Left ventricle myocardium inferior (tissue), 1 donor: ENCODE results near the gene WDCP. TPM values are rescaled to one million over a fixed set of nuclear protein-coding genes. Genes with fewer than 3 reads are reported as not detected.
A peak's percentile ranks its signal among the peaks of the same experiment; 100 is the strongest.
"Not testable (repeated sequence)": the region's sequence is repeated elsewhere in the genome, so short reads cannot be mapped to it uniquely, and the experiment has no call there.

Experiments
- DNase-seq: peaks from one replicate; pipeline ENCODE4 v3.0.0-alpha.2; 2020
- H3K27ac ChIP-seq: fragments of 200-600 bp; replicated peaks from 2 replicates; pipeline ENCODE4 v1.8.0; 2021
- H3K27me3 ChIP-seq: fragments of 200-600 bp; 2 replicates; pipeline ENCODE4 v1.8.0; 2021; ENCODE audit warnings: low read depth
- H3K36me3 ChIP-seq: fragments of 200-600 bp; 2 replicates; pipeline ENCODE4 v1.8.0; 2021
- H3K4me1 ChIP-seq: fragments of 200-600 bp; 2 replicates; pipeline ENCODE4 v1.8.0; 2021
- H3K4me3 ChIP-seq: fragments of 200-600 bp; 2 replicates; pipeline ENCODE4 v1.8.0; 2021; ENCODE audit warnings: mild to moderate bottlenecking, moderate library complexity
- H3K9me3 ChIP-seq: fragments of 200-600 bp; replicated peaks from 2 replicates; pipeline ENCODE4 v1.8.0; 2021
- CTCF ChIP-seq: fragments of 200-600 bp; IDR thresholded peaks from 2 replicates; pipeline ENCODE4 v1.8.0; 2021; ENCODE audit warnings: antibody characterized with exemption, mild to moderate bottlenecking, borderline replicate concordance
- intact Hi-C: fragments of 100-400 bp; cut with micrococcal nuclease; formaldehyde crosslinking; loops from one replicate; pipeline ENCODE4 v1.11.0; 2022
- long read RNA-seq: library from polyadenylated mRNA; unstranded; transcript quantifications from one replicate; pipeline ENCODE4 v2.0.0, GENCODE V29; 2021
- total RNA-seq: library from RNA; stranded (reverse); fragmentation: NEBNext Ultra II Directional; extraction: Animal tissue kit (Norgen Biotek cat#: 25700); gene quantifications from one replicate; pipeline ENCODE4 v1.2.1, GENCODE V29; 2021
- donor health status: DM: no; HTN: yes; CAD: no; lungs with severe emphysema.

Gene WDCP
- total RNA-seq, result 8.6 TPM
- long read RNA-seq, transcript WDCP-201 (4 exons, 3,817 nt), result major isoform, 5 of 6 reads
- long read RNA-seq, partial matches to known transcripts, result 0 of 6 reads
- long read RNA-seq, other reads (novel, unspliced or antisense), result 1 of 6 reads

GRCh38 chr2:24046930-24047702 is at the start of gene WDCP:
TSS of gene WDCP (minus strand) at chr2:24047391. CDS start at chr2:24039494, 7,897 bp downstream.
- Histone ChIP-seq H3K4me1 (peaks cover 43% of the 10 kb centered on the region), H3K27ac (peak within 1 kb of the TSS; percentile 77), H3K27me3 (no peaks in the 10 kb centered on the region), H3K9me3 (no peaks in the 10 kb centered on the region), H3K36me3 (no peaks in the 10 kb centered on the region), H3K4me3 (peak within 1 kb of the TSS; percentile 82)
- intact Hi-C loops, result no loop called here
- TF ChIP-seq CTCF, result no peak
- DNase-seq, result peak; percentile 93

GRCh38 chr2:24095171-24095677 is 48.0 kb upstream of the WDCP start:
- H3K9me3 ChIP-seq, H3K4me1 ChIP-seq, H3K27me3 ChIP-seq, DNase-seq, H3K27ac ChIP-seq, intact Hi-C loops, H3K4me3 ChIP-seq: not testable (repeated sequence)
- peaks cover 21% of the 10 kb centered on the region for H3K36me3 ChIP-seq

GRCh38 chr2:24093270-24093669 is 46.1 kb upstream of the WDCP start:
- not testable (repeated sequence) for H3K4me3 ChIP-seq

GRCh38 chr2:24088821-24089359 is 41.7 kb upstream of the WDCP start:
- DNase-seq, result no peak
- Histone ChIP-seq H3K27me3 (no peaks in the 10 kb centered on the region), H3K9me3 (no peaks in the 10 kb centered on the region), H3K4me1 (peaks cover 15% of the 10 kb centered on the region), H3K27ac (no peak overlapping the region), H3K36me3 (peaks cover under 1% of the 10 kb centered on the region), H3K4me3 (no peak overlapping the region)
- intact Hi-C loops, result no loop called here
- TF ChIP-seq CTCF, result no peak

More at GRCh38 chr2:24093270-24093669, 46.1 kb upstream of the WDCP start:
- H3K4me1 ChIP-seq, H3K9me3 ChIP-seq, intact Hi-C loops, DNase-seq, H3K27ac ChIP-seq, H3K27me3 ChIP-seq: not testable (repeated sequence)
- H3K36me3 ChIP-seq, result peaks cover 21% of the 10 kb centered on the region

- intact Hi-C loops, result no loop called here
- no peak overlapping the region for H3K4me3 ChIP-seq
- peaks cover 30% of the 10 kb centered on the region for H3K4me1 ChIP-seq
- H3K27me3 ChIP-seq, result no peaks in the 10 kb centered on the region
- TF ChIP-seq CTCF, result no peak
- H3K27ac ChIP-seq, result no peak overlapping the region
- DNase-seq, result no peak
- no peaks in the 10 kb centered on the region for H3K9me3 ChIP-seq
- peaks cover 9% of the 10 kb centered on the region for H3K36me3 ChIP-seq
Measured at GRCh38 chr2:24087032-24087431, 39.8 kb upstream of the WDCP start.

- no peak for TF ChIP-seq CTCF
- no peak overlapping the region for H3K4me3 ChIP-seq
- H3K36me3 ChIP-seq, result peaks cover 14% of the 10 kb centered on the region
- H3K4me1 ChIP-seq, result peaks cover 30% of the 10 kb centered on the region
- DNase-seq, result no peak
- no peaks in the 10 kb centered on the region for H3K9me3 ChIP-seq
- intact Hi-C loops, result no loop called here
- H3K27me3 ChIP-seq, result no peaks in the 10 kb centered on the region
- H3K27ac ChIP-seq, result no peak overlapping the region
Measured at GRCh38 chr2:24086241-24086640, 39.0 kb upstream of the WDCP start.
